Muscle of arm (tissue), 12 donors: Measurements from ENCODE around the gene CHCHD3. TPM values are rescaled to one million over a fixed set of nuclear protein-coding genes. Genes with fewer than 3 reads are reported as not detected.

ENCODE experiments used
- DNase-seq: peaks from one replicate; pipeline ENCODE4 v3.0.0-alpha.2; 2013
- polyA plus RNA-seq, 12 donors: library from polyadenylated mRNA; unstranded; fragments of 120-200 nt; gene quantifications; one replicate each; pipeline ENCODE4 v1.2.1, GENCODE V29; 2013; ENCODE audit not compliant: insufficient read length in 12 of 12

Gene CHCHD3
- polyA plus RNA-seq, 12 donors, result 58.1 to 99.1 (median 70.6) TPM; not detected in 1

GRCh38 chr7:132779164-132779563 lies 302.7 kb downstream of the CHCHD3 start:
- no peak for DNase-seq

DNA sequence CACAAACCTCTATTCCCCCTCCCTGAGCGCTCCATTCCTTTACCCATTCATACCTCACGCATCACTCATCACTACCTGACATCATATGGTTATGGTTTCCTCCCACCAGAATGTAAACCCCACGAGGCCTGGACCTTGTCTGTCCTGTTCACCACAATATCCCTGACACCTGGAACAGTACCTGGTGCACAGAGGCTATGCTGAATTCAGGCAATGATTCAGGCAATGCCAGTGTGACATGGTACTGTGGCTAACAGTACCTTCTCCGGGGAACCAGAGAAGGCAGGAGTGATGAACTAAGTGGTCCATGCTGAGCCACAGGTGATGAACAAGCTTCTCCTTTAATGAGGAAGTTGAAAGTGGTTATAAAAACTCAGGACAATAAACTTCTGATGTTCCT lies 303.1 kb downstream of the CHCHD3 start:
- no peak for DNase-seq

DNA sequence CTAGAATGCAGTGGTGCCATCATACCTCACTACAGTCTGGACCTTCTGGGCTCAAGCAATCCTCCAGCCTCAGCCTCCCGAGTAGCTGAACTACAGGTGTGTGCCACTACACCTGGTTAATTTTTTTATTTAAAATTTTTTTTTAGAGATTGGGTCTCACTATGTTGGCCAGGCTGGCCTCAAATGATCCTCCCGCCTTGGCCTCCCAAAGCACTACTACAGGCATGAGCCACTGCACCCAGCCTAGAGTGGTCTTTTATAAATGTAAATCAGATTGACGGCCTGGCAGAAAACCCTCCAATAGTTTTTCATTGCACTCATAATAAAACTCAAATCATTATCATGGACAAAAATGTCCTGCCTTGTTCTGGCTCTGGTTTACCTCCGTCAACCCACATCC lies 303.9 kb downstream of the CHCHD3 start:
- no peak for DNase-seq

DNA sequence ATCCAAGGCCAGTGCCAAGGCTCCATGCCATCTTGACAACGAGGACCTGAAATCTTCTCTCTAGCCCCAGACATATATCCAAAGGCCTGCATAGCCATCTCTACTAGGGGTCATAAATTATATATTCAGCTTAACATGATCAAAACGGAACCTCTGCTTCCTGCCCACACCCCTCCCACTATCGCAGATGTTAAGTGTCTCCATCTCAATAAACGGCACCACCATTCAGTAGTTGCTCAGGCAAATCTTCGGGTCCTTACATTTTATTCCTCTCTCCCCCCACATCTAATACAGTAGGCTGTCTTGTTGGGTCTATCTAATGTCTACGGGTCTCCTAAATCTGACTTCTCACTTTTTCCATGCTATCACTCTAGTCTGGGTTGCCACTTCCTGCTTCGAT lies 304.5 kb downstream of the CHCHD3 start:
- DNase-seq, result no peak

DNA sequence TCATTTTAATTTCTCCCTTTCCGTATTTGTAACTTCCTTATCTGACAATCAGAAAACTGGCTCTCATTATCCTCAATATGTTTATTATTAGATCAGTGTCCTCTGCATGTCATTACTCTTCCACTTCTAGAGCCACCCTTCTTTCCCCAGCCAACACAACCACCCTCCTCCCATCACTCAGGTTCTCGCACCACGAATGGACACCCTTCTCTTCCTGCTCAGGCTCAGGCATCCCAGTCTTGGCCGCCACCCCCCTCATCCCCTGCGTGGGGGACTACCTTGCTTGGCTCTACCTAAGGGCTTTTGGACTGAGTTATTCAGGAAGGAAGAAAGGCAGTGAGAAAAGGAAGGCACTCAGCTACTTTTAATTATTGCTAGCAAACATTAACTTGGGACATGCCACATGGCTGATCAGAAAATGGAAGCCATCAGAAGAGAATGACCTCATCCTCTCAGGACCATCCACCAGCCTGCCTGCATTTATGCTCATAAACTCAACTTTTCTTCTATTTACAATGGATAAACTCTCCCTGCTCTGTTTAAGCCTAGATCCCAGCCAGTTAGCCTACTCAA lies 305.8 kb downstream of the CHCHD3 start:
- DNase-seq, result no peak

- DNase-seq, result no peak
These were observed 308.3 kb downstream of the CHCHD3 start for GRCh38 chr7:132773527-132773956.

GRCh38 chr7:132771301-132771730 lies 310.6 kb downstream of the CHCHD3 start:
- no peak for DNase-seq

GRCh38 chr7:132770055-132770454 lies 311.8 kb downstream of the CHCHD3 start:
- no peak for DNase-seq

DNA sequence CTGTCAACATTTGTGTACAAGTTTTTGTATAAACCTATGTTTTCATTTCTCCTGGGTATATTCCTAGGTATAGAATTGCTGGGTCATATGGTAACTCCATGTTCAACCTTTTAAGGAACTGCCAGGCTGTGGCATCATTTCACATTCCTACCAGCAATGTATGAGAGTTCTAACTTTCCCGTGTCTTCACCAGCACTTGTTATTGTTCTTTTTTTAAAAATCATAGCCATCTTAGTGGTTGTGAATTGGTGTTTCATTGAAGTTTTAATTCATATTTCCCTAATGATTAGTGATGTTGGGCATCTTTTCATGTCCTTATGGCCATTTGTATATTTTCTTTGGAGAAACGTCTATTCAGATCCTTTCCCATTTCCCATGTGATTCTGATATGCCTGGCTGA lies 312.6 kb downstream of the CHCHD3 start:
- DNase-seq, result no peak

DNA sequence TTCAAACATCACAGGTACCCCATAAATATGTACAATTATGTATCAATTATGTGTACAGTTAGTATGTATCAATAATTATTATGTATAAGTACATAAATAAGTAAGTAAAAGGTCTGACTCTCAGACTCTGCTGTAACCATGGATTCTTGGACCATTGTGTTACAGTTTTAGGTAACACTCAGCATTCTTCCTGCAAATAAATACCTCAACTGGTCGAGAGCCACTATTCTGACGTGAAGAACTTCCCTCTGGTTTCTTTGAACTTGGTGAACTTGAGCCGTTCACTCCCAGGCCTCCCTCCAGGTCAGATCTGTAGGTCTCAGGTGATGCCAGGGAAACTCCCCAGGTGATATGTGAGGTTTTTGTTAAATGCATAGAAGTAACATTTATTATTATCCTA lies 313.8 kb downstream of the CHCHD3 start:
- DNase-seq, result no peak

DNA sequence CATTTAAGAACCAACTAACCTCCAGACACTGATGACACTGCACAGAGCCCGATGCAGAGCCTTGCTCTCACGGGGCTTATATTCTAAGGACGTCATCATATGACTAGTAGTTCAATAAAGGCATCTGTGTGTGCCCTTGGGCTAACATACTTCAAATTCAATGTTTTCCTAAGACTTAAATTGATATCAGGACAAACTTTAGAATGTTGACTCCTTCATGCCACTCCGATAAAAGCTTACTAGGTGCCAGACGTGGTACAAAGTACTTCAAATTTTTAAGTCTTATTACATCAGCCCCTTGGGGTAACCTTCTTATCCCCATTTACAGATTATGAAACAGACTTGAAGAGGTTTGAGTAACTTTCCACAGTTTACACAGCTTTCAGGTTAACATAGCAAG lies 314.5 kb downstream of the CHCHD3 start:
- no peak for DNase-seq

DNA sequence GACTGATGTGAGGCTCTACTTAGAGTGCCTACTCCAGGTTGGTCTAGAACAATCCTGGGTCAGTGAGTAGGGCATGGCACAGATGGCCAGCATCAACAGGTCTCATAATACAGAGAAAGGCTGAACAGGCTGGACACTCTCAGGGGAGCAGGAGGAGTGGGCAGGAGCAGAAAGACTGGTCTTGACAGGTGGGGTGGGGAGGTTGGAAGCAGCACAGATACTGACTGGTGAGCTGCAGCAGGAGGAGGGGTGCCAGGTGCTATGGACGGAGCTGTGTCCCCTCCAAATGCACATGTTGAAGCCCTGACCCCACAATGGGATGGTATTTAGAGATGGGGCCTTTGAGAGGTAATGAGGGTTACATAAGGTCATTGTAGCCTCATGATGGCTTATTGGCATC lies 315.2 kb downstream of the CHCHD3 start:
- no peak for DNase-seq

- no peak for DNase-seq
These were observed 316.0 kb downstream of the CHCHD3 start for GRCh38 chr7:132765861-132766260.

DNA sequence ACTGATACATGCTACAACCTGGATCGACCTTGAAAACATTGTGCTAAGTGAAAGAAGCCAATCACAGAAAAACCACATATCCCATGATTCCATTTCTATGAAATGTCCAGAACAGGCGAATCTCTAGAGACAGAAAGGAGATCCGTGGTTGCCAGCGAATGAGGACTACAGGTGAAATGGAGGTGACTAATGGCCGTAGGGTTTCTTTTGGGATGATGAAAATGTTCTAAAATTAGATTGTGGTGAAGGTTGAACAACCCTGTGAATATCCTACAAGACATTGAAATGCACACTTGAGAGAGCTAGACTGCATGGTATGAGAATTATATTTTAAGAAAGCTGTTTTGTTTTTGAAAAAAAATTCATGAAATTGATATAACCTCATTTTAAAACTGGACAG lies 317.1 kb downstream of the CHCHD3 start:
- DNase-seq, result no peak

DNA sequence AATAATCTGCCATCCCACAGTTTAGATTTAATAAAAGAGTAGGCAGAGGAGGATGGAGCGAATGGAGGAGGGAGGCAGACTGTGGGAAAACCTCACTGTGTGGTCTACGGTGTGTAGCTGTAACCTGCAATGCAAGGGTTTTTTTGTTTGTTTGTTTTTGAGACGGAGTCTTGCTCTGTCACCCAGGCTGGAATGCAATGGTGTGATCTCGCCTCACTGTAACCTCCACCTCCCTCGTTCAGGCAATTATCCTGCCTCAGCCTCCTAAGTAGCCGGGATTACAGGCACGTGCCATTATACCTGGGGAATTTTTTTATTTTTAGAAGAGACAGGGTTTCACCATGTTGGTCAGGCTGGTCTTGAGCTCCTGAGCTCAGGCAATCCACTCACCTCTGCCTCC lies 321.0 kb downstream of the CHCHD3 start:
- DNase-seq, result no peak

DNA sequence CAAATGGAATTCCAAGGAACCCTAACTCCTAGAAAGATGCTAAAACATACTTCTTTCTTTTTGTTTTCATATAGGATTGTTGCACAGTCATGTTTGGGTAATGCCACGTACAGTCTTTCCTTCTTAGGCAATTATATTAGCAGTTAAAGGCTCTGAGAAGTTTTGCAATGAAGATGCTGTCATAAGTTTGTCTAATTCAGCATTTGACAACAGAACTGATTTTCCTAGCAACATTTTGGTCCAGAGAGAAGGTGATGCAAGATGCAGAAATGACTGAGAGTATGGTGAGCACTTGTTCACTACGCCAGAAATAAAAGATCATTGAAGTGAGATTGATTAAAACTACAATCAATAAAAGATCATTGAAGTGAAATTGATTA lies 321.7 kb downstream of the CHCHD3 start:
- DNase-seq, result no peak

DNA sequence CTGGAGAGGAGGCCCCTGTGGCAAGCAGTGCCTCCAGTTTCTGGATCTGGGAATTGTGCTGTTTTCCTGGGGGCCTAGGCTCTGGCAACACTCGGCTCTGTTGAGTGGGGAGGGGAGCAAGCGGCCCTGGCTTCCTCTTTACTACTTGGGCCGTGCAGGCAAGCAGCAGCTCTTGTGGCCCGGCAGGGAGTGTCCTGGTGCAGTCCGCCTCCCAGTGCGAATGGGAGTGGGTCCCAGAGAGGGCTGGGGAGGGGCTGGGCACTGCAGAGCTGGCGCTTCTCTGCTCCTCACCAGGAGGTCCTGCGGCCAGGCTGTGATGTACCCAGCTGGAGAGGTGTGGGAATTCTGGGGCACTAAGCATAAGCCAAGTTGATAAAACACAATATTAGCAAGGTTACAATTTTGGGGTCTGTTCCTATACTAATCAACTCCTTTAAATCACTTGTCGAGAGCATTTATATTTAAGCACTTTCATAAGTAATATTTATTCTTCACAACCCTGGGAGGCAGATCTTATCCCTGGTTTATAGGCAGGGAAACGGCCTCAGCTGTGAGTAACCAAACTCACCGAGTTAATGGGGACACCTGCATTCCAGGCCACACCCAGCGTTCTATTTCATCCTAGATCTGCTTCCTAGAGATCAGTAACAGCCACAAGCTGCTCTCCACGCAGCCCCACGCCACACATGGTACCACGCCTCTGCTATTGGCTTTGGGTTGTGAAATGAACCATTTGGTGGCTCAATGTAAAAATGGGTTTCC lies 322.2 kb downstream of the CHCHD3 start:
- DNase-seq, result no peak

GRCh38 chr7:132758986-132759385 lies 322.9 kb downstream of the CHCHD3 start:
- DNase-seq, result no peak

GRCh38 chr7:132757783-132758182 lies 324.1 kb downstream of the CHCHD3 start:
- no peak for DNase-seq

DNA sequence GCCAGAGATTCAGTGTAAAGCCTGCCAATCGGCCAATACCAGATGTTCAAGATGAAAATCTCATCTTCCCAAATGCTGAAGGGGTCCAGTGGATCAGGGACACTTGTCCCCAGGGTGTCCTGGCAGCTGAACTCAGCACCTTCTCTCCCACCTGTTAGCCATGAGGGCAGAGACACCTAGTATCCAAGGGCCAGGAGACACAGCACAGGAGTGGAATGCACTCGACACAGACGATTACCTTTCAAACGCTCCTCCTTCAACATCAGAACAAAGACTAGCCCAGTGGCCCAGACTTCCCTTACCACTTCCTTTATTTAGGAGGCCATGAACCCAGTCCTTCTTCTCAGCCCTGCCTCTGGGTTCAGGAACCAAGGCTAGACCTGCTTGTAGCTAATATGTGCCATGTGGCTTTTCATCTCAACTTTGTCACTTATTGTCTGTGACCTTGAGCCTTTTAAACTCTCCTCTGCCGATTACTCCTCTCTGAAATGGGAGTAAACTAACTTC lies 325.4 kb downstream of the CHCHD3 start:
- no peak for DNase-seq

GRCh38 chr7:132755538-132756483 lies 326.1 kb downstream of the CHCHD3 start:
- DNase-seq, result no peak

DNA sequence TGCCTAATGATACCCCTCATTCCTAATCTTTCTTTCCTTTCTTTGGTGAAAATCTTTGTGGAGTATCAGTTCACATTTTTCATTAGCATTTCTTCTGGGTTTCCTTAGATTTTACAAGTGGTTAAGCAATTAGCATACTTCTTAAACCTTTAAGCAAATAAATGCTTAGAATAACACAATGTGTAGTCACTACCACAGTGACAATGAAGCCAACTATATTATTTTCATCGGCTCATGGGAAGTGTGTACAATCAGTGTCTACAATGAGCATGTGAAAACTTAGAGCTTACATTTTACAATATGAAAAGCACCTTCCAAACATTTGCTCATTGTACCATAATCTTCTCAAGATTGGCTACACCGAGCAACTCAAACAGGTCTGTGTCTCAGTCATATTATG lies 329.5 kb downstream of the CHCHD3 start:
- no peak for DNase-seq
